HG03565 (cell line): ENCODE results near the gene HPCAL1.

Experiments used
- ATAC-seq: cut with Tn5 transposase; IDR thresholded peaks from one replicate; pipeline ENCODE4 v1.9.1; 2021; ENCODE audit warnings: mild to moderate bottlenecking, moderate library complexity; ENCODE audit not compliant: unreplicated experiment

Gene HPCAL1

DNA sequence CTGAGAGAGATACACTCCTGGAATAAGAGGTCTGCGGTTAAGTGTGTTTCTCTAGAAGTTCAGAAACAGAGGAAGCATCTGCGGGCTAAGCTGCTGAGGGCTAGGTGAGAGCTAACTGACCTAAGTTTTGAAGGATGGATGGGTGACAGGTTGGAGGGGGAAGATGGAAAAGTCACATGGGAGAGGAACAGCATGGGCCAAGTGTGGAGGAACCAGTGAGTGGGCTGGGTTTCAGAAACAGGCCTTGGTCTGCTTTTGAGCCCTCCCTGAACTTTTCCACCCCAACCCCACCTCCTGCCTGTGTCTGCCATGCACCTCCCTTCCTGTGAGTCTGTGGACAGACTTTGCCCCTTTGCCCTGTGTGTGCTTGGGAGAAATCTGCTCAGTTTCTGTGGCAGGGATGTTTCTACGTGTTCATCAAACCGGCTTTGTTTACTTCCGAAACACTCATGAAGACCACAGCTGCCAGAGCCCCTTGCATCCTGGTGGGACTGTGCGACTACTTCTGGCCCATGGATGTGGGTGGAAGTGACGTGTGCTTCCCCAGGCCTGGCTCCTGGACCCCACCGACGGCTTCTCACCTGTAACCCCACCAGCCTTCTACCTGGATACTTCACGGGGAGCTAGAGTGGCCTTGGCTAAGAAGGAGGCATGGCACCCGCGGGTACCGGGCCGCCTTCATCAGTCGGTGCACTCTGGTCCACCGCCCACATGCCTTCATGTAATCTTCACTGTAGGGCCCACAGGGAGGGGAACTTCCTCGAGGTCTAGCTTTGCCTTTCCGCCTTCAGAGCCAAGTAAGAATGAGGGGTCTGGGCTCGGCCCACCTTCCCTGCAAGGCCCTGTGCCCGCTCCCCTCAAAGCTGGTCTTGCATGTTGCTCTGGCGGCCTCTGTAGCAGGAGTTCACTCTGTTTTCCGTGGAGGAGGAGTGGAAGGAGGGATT is 1.4 kb upstream of the HPCAL1 start:
- no peak for ATAC-seq

DNA sequence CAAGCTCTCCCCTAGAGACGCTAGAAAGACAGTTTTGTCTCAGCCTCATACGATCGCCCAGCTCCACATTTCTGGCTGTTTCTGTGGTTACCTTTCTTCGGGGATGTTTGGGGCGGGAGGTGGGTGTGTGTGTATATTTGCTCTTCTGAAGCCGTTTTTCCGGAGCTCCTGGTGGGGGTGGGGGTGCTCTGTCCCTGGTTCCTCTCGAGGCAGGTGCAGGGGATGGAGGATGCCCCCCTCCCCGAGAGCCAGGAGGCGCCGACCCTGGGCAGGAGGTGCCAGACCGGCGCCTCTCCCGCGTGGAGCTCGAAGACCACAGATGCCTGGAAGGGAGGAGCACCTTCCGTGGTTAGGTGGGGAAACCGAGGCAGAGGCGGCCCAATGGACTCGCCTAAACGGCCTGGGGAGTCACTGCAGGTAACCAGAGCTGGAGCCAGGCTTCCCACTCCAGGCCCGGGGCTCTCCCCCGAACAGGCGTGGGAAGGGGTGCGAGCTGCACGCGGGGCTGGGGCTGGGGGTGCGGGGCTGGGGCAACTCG is 694 bp upstream of the HPCAL1 start:
- no peak for ATAC-seq

DNA sequence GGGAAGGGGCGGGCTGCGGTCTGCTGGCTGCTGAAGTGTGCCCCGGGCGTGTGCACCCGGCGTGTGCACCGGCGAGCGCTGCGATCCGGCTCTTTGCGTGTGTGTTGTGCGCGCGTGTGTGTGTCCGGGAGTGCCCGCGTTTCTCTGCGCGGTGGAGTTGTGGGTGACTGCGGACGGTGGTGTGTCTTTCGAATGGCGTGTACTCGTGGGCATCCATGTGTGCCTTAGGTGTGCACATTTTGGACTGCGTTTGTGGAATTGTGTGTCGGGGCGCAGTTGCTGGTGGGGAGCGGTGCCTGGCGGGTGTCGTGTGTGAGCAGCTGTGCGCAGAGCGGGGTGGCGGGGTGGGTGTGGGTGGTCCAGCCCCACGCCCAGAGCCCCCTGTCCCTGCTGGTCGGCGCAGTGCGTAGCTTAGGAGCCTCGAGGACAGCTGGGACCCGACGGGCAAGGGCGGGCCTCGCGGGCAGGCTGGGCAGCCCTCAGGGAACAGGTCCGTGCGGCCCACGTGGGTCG is 533 bp downstream of the HPCAL1 start:
- ATAC-seq, result peak; percentile 3

DNA sequence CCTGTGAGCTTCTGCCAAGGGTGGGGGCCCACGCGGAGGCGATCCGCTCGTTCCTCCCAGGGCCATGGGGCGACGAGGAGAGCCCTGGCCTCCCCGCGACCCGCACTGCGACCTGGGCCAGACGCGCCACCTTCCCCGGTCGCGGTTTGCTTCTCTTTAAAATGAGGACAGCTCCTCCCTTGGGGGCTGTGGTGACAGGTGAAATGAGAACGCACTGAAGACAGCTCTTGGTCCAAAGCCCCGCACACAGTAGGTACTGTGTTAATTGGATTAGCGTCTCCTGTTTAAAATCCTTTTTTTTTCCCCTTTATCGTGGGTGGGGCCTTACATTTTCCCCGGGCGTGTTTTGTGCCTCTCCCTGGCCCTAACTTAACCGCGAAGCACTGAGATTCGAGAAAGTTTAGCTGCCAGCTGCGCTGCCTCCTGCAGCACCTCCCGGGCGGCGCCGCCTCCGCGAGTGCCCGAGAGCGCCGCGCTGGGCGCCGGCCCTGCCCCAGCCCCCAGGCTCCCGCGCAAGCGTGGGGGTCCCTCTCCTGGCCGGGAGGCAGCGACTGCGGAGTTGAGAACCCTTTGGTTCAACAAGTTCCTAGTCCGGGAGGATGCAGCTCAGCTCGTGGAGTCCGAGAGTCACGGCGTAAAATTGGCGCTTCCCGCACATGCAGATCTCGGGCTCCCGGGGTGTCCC is 1.1 kb downstream of the HPCAL1 start:
- ATAC-seq, result no peak

DNA sequence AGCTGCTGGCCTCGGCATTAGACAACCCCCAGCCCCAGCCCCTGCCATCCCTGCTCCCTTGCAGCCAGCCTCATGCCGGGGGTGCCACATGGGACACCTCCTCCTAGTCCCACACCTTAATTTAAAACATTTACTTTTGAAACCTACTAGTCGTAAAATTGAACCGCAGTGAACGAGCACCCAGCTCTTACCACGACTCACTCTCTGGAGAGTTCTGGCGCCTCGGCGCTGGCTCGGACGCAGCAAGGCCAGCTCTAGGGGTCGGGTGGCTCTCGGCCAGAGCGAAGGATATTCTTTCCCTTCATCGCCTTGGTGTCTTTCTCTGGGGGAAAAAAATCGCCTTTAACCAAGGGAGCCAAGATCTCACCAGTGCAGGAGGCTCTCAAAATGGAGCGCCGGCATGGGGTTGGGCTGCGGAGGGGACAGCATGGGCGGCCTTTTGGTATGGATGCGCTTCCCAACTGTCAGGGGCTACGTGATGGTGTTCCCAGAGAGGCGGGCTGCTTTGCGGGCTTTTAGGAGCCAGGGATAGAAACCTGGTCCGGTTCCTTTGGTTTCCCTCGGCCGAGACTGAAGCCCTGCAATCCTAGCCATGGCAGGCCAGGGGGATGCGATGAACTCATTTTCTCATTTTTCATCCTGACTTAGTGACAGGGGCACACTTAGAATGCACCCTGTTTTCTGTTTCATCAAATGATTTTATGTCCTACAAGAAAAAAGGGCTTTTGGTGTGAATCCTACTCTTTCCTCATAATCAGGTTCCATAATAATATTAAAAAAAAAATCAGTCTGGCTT is 2.0 kb downstream of the HPCAL1 start:
- ATAC-seq, result no peak

DNA sequence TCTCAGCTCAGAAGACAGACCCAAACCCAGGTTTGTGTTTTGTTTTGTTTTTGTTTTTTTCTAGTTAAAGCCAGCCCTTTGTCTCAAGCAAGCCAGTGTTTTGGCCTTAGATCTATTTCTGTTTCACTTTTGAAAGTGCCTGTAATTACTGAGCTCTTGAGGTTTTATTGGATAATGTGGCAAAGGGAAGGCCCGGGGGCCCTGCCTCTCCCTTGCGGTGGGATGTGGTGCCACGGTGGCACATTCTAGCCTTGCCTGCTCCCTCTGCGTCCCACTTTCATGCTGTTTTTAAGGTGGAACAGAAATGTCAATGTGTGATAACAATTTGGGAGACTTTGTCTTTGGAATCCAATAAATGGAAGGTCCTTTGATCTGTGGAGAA is 2.5 kb downstream of the HPCAL1 start:
- no peak for ATAC-seq

DNA sequence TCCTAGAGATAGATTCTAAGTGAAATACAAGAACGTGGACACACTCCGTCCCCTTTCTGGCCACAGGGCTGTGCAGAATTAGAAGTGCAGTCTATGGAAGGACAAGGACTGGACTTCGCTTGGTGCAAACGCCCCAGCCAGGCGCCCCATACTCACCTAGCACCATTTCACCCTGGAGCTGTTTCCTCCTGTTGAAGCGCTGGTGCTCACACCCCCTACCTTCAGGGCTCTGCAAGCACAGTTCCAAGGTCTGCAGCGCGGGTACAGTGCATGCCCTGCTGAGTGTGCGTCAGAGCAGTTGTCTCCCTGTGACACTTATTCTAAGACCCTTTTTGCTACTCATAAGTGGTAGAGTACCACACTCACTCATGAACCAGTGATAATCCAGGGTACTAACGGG is 3.0 kb downstream of the HPCAL1 start:
- ATAC-seq, result no peak

DNA sequence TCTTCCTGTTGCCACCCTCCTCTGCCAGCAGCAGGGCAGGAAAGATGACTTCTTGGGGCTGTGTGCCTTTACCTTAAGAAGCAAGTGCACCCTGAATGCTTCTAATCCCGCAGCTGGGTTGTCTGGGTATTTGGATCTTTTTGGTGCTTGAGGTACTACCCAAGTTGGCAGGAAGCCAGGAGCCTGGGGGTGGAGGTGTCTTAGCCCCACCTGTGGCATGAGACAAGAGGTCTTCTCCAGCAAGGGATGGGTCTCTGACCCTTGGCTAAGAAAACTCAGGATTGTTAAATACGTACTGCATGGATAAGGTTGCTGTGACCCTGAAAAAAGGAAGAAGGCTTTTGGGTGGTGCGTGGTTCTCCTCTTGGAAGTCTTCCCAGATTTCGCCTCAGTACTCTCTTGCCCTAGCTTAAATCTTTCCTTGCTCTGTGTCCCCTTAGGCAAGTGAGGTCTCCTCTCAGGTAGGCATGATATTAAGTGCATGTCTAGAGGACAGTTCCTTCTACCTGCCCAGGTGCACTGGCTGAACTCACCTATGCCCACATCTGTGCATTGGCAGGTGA is 4.3 kb downstream of the HPCAL1 start:
- no peak for ATAC-seq

DNA sequence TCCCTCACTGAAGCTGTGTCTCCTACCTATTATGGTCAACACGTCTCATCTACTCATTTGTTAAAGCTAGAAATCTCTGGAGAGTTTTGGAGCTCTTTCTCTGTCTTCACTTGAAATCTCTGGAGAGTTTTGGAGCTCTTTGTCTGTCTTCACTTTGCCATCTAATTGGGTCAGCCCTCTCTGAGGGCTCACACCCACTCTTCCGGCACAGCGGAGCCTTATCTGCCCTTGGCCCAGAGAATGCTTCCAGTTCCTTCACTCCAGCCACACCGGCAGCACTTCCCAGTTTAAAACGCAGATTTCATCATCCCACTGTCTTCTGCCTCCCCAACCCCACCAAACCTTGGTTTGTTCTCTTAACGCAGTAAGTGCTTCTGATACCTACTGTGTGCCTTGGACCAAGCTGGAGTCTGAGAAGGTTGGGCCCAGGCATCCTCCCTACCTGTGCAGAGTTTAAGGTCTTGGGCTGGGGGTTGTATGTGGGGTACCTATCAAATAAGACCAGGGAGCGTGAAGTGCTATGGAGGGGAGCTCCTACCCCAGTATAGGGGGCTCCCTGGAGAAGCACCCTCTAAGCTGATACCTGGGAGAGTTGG is 5.0 kb downstream of the HPCAL1 start:
- ATAC-seq, result no peak

DNA sequence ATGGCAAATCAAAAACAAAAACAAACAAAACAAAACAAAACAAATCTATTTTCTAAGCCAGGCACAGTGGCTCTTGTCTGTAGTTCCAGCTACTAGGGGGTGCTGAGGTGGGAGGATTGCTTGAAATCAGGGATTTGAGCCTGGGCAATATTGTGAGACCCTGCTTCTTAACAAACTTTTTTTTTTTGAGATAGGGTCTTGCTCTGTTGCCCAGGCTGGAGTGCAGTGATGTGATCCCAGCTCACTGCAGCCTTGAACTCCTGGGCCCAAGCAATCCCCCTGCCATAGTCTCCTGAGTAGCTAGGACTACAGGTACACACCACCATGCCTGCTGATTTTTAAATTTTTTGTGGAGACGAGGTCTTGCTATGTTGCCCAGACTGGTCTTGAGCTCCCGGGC is 6.2 kb downstream of the HPCAL1 start:
- no peak for ATAC-seq

DNA sequence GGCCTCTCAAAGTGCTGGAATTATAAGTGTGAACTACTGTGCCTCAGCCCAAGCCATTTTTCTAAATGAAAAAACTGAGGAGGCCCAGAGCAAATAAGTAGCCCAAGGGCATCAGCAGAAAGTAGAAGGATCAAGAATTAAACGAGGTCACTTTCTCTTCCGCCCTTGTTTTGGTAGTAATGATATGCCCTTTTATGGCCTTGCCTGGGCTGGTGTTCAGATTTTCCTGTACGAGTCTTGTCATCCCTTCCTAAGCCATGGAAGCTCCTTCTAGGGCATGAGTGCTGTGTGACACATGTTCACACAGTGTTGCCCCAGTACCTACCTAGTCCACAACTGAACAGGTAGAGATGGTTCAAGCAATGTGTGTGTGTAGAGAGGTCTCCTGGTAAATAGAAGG is 6.6 kb downstream of the HPCAL1 start:
- no peak for ATAC-seq

DNA sequence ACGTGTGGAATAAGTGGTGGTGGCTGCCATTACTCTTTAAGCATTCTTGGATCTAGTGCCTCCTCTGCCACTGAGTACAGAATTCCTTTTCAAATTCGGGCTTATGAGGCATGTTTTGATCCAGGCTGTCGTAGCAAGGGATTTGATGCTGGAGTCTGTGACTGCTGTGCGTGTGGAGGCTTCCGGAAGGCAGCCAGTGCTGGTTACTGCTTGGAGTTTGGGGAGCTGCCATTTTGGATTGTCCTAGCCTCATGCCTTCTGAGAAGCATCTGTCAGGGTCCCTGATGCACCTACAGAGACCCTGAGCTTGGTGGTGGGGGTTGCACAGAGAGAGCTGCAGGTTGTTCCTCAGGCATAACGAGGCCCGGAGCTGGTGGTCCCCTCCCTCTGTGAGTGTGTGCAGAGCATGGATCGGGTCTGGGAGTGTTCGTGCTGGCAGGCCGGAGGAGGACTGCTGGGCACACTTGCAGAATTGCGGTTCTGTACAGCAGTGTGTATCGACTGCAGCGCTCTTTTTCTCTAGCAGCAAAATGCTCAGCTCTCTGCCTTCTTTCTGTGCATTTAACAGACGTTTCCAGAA is 7.7 kb downstream of the HPCAL1 start:
- ATAC-seq, result no peak

DNA sequence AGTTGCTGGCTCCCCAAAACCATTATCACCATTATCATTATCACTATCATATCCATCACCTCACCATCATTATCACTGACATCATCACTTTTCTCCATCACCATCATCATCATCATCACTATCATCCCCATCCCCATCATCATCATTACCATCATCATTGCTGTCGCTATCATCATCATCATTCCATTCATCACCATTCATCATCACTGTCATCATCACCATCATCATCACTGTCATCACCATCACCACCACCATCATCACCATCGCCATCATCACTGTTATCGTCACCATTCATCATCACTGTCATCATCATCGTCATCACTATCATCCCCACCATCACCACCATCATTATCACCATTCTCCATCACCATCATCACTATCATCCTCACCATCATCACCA is 9.0 kb downstream of the HPCAL1 start:
- no peak for ATAC-seq

DNA sequence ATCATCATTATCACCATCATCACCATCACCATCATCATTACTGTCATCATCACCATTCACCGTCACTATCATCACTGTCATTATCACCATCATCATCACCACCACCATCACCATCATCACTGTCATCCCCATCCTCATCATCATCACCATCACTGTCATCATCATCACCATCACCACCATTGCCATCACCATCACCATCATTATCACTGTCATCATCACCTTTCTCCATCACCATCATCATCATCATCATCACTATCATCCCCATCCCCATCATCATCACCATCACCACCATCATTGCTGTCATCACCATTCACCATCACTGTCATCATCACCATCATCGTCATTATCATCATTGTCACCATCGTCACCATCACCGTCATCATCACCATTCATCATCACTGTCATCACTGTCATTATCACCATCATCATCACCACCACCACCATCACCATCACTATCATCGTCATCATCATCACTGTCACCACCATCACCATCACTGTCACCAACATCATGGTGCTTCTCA is 9.8 kb downstream of the HPCAL1 start:
- ATAC-seq, result no peak

DNA sequence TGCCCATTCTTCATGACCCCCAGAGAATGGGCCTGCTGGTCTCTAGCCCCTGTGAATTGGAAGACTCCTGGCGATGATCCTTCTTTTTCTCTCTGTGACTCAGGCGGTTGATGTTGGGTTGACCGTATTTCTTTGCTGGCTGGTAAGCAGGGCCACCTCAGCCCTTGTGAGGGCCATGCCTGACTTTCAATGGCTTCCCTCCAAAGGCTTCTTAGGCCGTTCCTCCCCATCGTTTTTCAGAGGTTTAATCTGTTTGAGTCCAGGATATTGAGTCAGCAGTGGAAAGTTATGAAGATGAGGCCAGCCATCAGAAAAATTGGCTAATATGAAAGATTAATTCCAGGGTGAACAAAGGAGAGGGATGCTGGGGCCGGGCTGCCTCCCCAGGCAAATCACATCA is 13.6 kb downstream of the HPCAL1 start:
- ATAC-seq, result no peak

DNA sequence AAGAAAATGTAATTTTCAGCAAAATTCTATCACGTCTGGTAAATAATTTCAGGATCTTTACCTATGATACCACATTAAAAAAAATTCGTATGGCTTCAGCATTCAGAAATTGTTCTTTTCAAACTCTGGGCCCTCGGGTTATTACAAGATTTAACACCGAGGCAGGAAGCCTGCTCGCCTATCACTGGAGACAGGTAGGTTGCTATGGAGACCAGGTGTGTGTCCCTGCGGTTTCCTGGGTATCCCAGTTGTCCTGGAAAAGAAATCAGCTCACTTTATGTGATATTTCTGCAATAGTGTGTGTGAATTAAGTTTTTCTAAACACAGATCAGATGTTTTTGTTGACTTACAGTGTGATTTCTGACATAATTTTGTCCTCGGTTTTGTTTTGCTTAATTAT is 14.2 kb downstream of the HPCAL1 start:
- ATAC-seq, result no peak

DNA sequence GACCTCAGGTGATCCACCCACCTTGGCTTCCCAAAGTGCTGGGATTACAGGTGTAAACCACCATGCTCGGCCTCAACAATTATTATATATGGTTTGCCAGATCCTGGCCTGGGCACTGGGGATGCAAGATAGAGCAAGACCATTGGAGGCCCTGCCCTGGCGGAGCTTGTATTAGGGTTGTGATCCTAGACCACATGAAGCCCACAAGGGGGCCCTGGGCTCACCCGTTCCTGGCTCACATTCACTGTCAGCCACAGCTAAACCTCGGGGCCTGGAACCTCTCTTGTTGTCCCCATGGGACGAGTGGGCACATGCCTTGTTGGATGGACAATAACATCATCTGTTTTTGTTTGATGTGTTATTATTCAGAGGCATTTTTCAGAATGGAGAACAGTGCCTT is 14.9 kb downstream of the HPCAL1 start:
- no peak for ATAC-seq

DNA sequence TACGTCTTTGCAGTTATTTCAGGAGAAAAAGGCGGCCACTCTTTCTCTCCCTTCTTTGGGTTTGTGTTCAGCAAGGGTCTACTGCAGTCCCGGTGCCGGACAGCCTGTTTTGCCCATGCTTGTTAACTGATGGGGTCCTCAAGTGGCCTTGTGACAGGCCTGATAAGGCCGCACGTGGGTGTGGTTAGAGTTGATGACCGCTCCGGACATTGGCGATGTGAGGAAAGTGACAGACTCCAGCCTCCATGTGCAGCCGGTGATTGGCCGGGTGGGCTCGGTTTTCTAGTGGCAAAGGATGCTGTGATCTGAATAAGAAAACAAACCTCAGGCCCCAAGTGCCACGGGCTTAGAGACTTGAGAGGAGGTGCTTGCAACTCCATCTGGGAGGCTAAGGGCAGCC is 15.6 kb downstream of the HPCAL1 start:
- ATAC-seq, result no peak

DNA sequence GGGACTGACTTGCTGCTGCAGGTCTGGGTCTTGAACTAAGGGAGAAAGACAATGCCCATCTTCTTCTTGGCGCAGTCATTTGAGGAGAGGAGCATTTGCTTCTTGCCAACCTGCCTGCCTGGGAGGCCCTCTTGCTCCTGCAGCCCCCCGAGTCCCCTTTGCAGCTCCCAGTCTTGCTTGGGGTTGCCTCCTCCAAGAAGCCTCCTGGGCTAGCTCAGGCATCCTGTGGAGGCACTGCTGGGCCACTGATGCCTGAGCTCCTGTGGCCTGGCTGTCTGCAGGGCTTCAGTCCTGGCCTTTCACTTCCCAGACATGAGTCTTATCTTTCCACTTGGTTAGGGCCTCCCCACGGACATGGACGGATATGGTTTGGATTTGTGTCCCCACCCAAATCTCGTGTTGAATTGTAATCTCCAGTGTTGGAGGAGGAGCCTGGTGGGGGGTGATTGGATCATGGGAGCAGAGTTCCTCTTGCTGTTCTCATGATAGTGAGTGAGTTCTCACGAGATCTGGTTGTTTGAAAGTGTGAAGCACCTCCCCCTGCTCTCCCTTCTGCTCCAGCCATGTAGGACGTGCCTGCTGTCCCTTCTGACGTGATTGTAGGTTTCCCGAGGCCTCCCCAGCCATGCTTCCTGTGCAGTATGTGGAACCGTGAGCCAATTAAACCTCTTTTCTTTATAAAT is 17.3 kb downstream of the HPCAL1 start:
- no peak for ATAC-seq
